MM.1S (cell line): ENCODE data around the gene BBS2.

Experiments used
- DNase-seq: peaks from one replicate; pipeline ENCODE4 v3.0.0-alpha.2; 2015
- H2AFZ ChIP-seq: fragments of 300-600 bp; sonication (generic); 2 replicates; pipeline ENCODE4 v1.6.0; 2016; ENCODE audit warnings: antibody characterized with exemption, low read length
- H3F3A ChIP-seq: fragments of 300-600 bp; sonication (generic); 2 replicates; pipeline ENCODE4 v1.6.1; 2016; ENCODE audit warnings: mild to moderate bottlenecking, antibody characterized with exemption, low read length, moderate library complexity, mixed read lengths; ENCODE audit not compliant: insufficient read depth
- H3K27ac ChIP-seq: fragments of 300-600 bp; sonication (generic); 2 replicates; pipeline ENCODE4 v1.5.1; 2016; ENCODE audit warnings: mild to moderate bottlenecking, low read length
- H3K27me3 ChIP-seq: fragments of 300-600 bp; sonication (generic); replicated peaks from 2 replicates; pipeline ENCODE4 v1.6.0; 2016; ENCODE audit warnings: low read length; ENCODE audit not compliant: insufficient read depth
- H3K36me3 ChIP-seq: fragments of 300-600 bp; sonication (generic); replicated peaks from 2 replicates; pipeline ENCODE4 v1.6.1; 2016; ENCODE audit warnings: mild to moderate bottlenecking, low read length, mixed read lengths; ENCODE audit not compliant: insufficient read depth
- H3K4me1 ChIP-seq: fragments of 300-600 bp; sonication (generic); 2 replicates; pipeline ENCODE4 v1.6.1; 2016; ENCODE audit warnings: low read length, mixed read lengths
- H3K4me2 ChIP-seq: fragments of 300-600 bp; sonication (generic); 2 replicates; pipeline ENCODE4 v1.6.0; 2016; ENCODE audit warnings: low read depth, low read length
- H3K4me3 ChIP-seq: fragments of 300-600 bp; sonication (generic); 2 replicates; pipeline ENCODE4 v1.5.1; 2016; ENCODE audit warnings: low read length, mixed read lengths
- H3K79me2 ChIP-seq: fragments of 300-600 bp; sonication (generic); 2 replicates; pipeline ENCODE4 v1.6.1; 2016; ENCODE audit warnings: mixed run types, low read length, mixed read lengths
- H3K9ac ChIP-seq: fragments of 300-600 bp; sonication (generic); 2 replicates; pipeline ENCODE4 v1.6.1; 2016; ENCODE audit warnings: low read length, mixed read lengths
- H3K9me2 ChIP-seq: fragments of 300-600 bp; sonication (generic); replicated peaks from 2 replicates; pipeline ENCODE4 v1.6.1; 2016; ENCODE audit warnings: mild to moderate bottlenecking, low read length, mixed read lengths; ENCODE audit not compliant: insufficient read depth
- H3K9me3 ChIP-seq: fragments of 300-600 bp; sonication (generic); replicated peaks from 2 replicates; pipeline ENCODE4 v1.6.1; 2016; ENCODE audit warnings: mild to moderate bottlenecking, low read length, mixed read lengths; ENCODE audit not compliant: insufficient read depth
- H4K20me1 ChIP-seq: fragments of 300-600 bp; sonication (generic); 2 replicates; pipeline ENCODE4 v1.6.1; 2016; ENCODE audit warnings: mild to moderate bottlenecking, low read length, moderate library complexity, mixed read lengths; ENCODE audit not compliant: insufficient read depth
- CTCF ChIP-seq: fragments of 300-600 bp; sonication (generic); IDR thresholded peaks from 2 replicates; pipeline ENCODE4 v1.5.1; 2016; ENCODE audit warnings: antibody characterized with exemption, low read length, mixed read lengths
- EZH2 ChIP-seq: fragments of 300-600 bp; sonication (generic); optimal IDR thresholded peaks from 2 replicates; pipeline ENCODE3; 2017; ENCODE audit warnings: low read depth, mild to moderate bottlenecking, antibody characterized with exemption, low read length, mixed read lengths
- EZH2phosphoT487 ChIP-seq: fragments of 300-600 bp; sonication (generic); IDR thresholded peaks from 2 replicates; pipeline ENCODE4 v1.6.1; 2018; ENCODE audit warnings: antibody characterized with exemption, low read length

Gene BBS2

GRCh38 chr16:56505181-56505580 lies 14.6 kb downstream of the BBS2 start:
- no peak for DNase-seq

GRCh38 chr16:56493815-56494214 lies 26.0 kb downstream of the BBS2 start:
- H3K4me3 ChIP-seq = no peak overlapping the region
- no peaks in the 10 kb centered on the region for H4K20me1 ChIP-seq
- no peak overlapping the region for H3K4me2 ChIP-seq
- H3K9me2 ChIP-seq = no peaks in the 10 kb centered on the region
- H3K9me3 ChIP-seq = no peaks in the 10 kb centered on the region
- H3F3A ChIP-seq = no peaks in the 10 kb centered on the region
- H3K27ac ChIP-seq = no peak overlapping the region
- H2AFZ ChIP-seq = no peak overlapping the region
- peaks cover 12% of the 10 kb centered on the region for H3K4me1 ChIP-seq
- H3K27me3 ChIP-seq = no peaks in the 10 kb centered on the region
- H3K36me3 ChIP-seq = no peaks in the 10 kb centered on the region
- TF ChIP-seq EZH2phosphoT487 (no peak), EZH2 (no peak), CTCF (no peak)
- H3K79me2 ChIP-seq = no peaks in the 10 kb centered on the region
- no peak for DNase-seq
- H3K9ac ChIP-seq = no peak overlapping the region

More at GRCh38 chr16:56505181-56505580, 14.6 kb downstream of the BBS2 start:
- Histone ChIP-seq H3K27ac (no peak overlapping the region), H3K36me3 (no peaks in the 10 kb centered on the region), H3F3A (no peaks in the 10 kb centered on the region), H2AFZ (no peak overlapping the region), H3K4me3 (no peak overlapping the region), H3K79me2 (no peaks in the 10 kb centered on the region), H3K27me3 (no peaks in the 10 kb centered on the region), H3K9me2 (no peaks in the 10 kb centered on the region), H4K20me1 (no peaks in the 10 kb centered on the region), H3K4me2 (no peak overlapping the region), H3K4me1 (no peaks in the 10 kb centered on the region), H3K9ac (no peak overlapping the region), H3K9me3 (no peaks in the 10 kb centered on the region)
- TF ChIP-seq CTCF = no peak

GRCh38 chr16:56493126-56493525 lies 26.7 kb downstream of the BBS2 start:
- Histone ChIP-seq H3K27me3 (no peaks in the 10 kb centered on the region), H3K4me2 (no peak overlapping the region), H3K79me2 (no peaks in the 10 kb centered on the region), H3K9me2 (no peaks in the 10 kb centered on the region), H3K9me3 (no peaks in the 10 kb centered on the region), H3F3A (no peaks in the 10 kb centered on the region), H3K4me3 (no peak overlapping the region), H4K20me1 (no peaks in the 10 kb centered on the region), H3K9ac (no peak overlapping the region), H2AFZ (no peak overlapping the region), H3K27ac (no peak overlapping the region), H3K36me3 (no peaks in the 10 kb centered on the region), H3K4me1 (peaks cover 12% of the 10 kb centered on the region)
- DNase-seq = no peak
- no peak for TF ChIP-seq EZH2
- TF ChIP-seq CTCF = no peak
- TF ChIP-seq EZH2phosphoT487 = no peak
